ENCODE data around the gene HPSE2. TPM values are rescaled to one million over a fixed set of nuclear protein-coding genes. Genes with fewer than 3 reads are reported as not detected.

Gene HPSE2
- total RNA-seq, 2 donors from 2014 or later = 2.4 to 4.7 TPM

DNA sequence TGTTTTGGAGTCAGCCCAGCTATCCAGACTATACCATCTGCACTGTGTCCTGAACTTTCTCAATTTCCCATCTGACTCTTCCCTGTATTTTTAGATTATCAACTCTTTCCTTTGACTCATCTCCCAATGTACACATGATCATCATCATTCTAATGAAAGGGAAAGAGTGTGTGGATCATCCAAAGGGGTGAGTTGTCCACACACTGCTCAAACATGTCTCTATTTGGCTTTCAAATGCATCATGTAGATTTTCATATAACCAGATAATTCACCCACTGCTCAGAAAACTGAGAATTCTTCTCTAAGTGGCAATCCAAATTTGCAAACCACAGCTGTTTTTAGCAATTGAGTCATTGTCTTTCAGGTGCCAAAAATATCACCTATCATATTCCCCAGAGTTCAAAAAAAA lies 598.7 kb downstream of the HPSE2 start:
- H3K4me3 ChIP-seq = no peak overlapping the region
- H3K27ac ChIP-seq = no peak overlapping the region
- no peaks in the 10 kb centered on the region for H3K36me3 ChIP-seq
- no peaks in the 10 kb centered on the region for H3K27me3 ChIP-seq (replicated peaks; ENCODE audit: insufficient read depth)
- no peaks in the 10 kb centered on the region for H3K4me1 ChIP-seq (replicated peaks)
- TF ChIP-seq, protein P1, sequence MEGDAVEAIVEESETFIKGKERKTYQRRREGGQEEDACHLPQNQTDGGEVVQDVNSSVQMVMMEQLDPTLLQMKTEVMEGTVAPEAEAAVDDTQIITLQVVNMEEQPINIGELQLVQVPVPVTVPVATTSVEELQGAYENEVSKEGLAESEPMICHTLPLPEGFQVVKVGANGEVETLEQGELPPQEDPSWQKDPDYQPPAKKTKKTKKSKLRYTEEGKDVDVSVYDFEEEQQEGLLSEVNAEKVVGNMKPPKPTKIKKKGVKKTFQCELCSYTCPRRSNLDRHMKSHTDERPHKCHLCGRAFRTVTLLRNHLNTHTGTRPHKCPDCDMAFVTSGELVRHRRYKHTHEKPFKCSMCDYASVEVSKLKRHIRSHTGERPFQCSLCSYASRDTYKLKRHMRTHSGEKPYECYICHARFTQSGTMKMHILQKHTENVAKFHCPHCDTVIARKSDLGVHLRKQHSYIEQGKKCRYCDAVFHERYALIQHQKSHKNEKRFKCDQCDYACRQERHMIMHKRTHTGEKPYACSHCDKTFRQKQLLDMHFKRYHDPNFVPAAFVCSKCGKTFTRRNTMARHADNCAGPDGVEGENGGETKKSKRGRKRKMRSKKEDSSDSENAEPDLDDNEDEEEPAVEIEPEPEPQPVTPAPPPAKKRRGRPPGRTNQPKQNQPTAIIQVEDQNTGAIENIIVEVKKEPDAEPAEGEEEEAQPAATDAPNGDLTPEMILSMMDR (IDR thresholded peaks at IDR 0.05) = no peak
- TF ChIP-seq POLR2AphosphoS5 (IDR thresholded peaks at IDR 0.05) = no peak
- TF ChIP-seq POLR2A (IDR thresholded peaks at IDR 0.05) = no peak
- intact Hi-C loops (cut with DNase I) = no loop called here
- H3K9me3 ChIP-seq = no peaks in the 10 kb centered on the region
- no peak for DNase-seq (ENCODE audit: low spot score)

DNA sequence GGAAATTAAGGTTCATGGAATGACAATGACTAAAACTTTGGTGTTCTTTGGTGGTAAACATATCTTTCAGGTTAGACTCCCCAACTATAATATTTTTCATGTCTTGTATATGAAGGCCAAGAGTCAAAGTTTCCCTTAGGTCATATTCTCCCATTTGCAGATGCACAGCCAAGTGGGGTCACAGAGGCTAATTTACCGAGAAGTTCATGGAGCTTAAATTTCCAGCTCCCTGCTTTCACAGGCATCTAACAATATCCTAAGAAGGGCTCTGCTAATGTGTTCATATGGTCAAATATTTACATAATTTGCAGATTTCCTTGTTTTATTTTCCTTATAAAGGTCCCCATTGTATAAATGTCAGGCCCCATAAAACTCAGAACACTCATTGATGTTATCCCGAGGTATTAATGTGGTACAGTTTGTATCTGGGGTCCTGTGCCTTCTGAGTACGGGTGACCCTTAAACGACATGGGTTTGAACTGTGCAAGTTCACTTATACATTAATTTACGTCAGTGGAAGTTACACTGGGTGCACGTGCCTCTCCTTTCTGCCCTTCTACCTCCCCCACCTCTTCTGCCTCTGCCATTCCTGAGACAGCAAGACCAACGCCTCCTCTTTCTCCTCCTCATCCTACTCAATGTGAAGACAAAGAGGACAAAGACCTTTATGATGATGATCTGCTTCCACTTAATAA lies 603.0 kb downstream of the HPSE2 start:
- intact Hi-C loops (cut with DNase I) = no loop called here
- WGBS = 40% methylated on average over 7 of the region's 7 CpGs
- Histone ChIP-seq H3K9me3 (no peaks in the 10 kb centered on the region), H3K4me1 (replicated peaks) (no peaks in the 10 kb centered on the region), H3K27me3 (replicated peaks; ENCODE audit: insufficient read depth) (no peaks in the 10 kb centered on the region), H3K36me3 (no peaks in the 10 kb centered on the region), H3K27ac (no peak overlapping the region), H3K4me3 (no peak overlapping the region)
- no peak for DNase-seq (ENCODE audit: low spot score)
- TF ChIP-seq POLR2A (IDR thresholded peaks at IDR 0.05) (no peak), POLR2AphosphoS5 (IDR thresholded peaks at IDR 0.05) (no peak)
- TF ChIP-seq, protein P1 (IDR thresholded peaks at IDR 0.05) = no peak

DNA sequence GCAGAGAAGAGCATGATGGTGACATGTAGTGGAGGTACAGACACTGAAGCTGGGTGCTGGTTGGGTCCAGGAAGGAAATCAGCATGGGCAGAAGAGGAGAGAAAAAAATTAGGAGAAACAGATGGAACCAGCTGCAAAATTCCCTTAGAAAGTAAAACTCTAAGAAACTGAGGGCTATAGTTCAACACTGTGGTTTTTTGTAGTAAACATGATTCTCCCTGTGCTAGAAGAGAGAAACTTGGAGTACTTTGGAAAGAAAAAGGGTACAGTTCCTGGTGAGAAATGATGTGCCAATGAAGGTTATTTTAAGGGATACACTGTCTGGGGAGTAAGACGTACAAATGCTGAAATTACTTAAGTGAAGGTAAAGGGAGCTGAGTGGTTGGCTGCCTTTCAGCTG lies 607.4 kb downstream of the HPSE2 start:
- no peak for DNase-seq (ENCODE audit: low spot score)
- Histone ChIP-seq H3K4me1 (replicated peaks) (no peaks in the 10 kb centered on the region), H3K27me3 (replicated peaks; ENCODE audit: insufficient read depth) (no peaks in the 10 kb centered on the region), H3K27ac (no peak overlapping the region), H3K9me3 (no peaks in the 10 kb centered on the region), H3K36me3 (no peaks in the 10 kb centered on the region), H3K4me3 (no peak overlapping the region)
- WGBS = 77% methylated on average over 1 of the region's 1 CpG
- intact Hi-C loops (cut with DNase I) = no loop called here
- TF ChIP-seq POLR2A (IDR thresholded peaks at IDR 0.05) (no peak), POLR2AphosphoS5 (IDR thresholded peaks at IDR 0.05) (no peak)
- TF ChIP-seq, protein P1 (IDR thresholded peaks at IDR 0.05) = no peak

DNA sequence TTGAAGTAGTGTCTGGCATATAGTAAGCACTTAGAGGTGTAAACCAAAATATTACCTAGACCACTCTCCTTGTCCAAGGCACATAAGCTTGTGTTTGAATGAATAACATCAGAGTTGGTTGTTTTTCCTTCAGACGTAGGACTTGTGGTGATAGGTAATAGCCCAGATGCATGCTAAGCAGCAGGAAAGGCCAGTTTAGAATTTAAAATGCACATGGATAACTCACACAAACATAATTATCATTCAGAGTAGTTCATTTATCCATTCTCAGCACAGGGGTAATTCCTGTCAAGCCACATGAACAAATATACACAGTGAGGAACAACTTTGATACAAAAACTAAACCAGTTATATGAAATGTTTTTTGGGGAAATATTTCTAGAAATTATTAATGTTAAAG lies 607.9 kb downstream of the HPSE2 start:
- H3K4me3 ChIP-seq = no peak overlapping the region
- intact Hi-C loops (cut with DNase I) = no loop called here
- no peaks in the 10 kb centered on the region for H3K4me1 ChIP-seq (replicated peaks)
- no peaks in the 10 kb centered on the region for H3K36me3 ChIP-seq
- H3K9me3 ChIP-seq = no peaks in the 10 kb centered on the region
- TF ChIP-seq POLR2A (IDR thresholded peaks at IDR 0.05) (no peak), POLR2AphosphoS5 (IDR thresholded peaks at IDR 0.05) (no peak)
- TF ChIP-seq, protein P1 (IDR thresholded peaks at IDR 0.05) = no peak
- no peaks in the 10 kb centered on the region for H3K27me3 ChIP-seq (replicated peaks; ENCODE audit: insufficient read depth)
- H3K27ac ChIP-seq = no peak overlapping the region
- WGBS = 90% methylated on average over 1 of the region's 1 CpG
- DNase-seq (ENCODE audit: low spot score) = no peak

DNA sequence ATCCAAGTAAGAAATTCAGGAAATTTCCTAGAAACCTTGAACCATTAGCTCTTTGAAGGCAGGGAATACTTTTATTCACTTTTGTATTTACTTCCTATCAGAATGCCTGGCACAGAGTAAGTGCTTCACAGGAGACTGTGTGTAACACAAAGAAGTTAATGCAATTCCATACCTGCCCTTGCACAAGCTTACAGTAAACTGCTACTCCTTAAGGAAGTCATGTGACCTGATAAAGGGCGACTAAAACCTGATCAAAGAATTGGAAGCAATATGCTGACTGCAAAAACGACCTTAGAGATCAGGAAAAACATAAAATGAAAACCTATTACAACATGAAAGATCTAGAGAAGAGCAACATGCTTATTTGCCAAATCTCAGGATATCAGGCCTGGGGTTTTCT lies 610.7 kb downstream of the HPSE2 start:
- TF ChIP-seq POLR2AphosphoS5 (IDR thresholded peaks at IDR 0.05) = no peak
- TF ChIP-seq POLR2A (IDR thresholded peaks at IDR 0.05) = no peak
- TF ChIP-seq, protein P1 (IDR thresholded peaks at IDR 0.05) = no peak
- intact Hi-C loops (cut with DNase I) = no loop called here
- Histone ChIP-seq H3K9me3 (no peaks in the 10 kb centered on the region), H3K4me1 (replicated peaks) (no peaks in the 10 kb centered on the region), H3K4me3 (no peak overlapping the region), H3K27me3 (replicated peaks; ENCODE audit: insufficient read depth) (no peaks in the 10 kb centered on the region), H3K27ac (no peak overlapping the region), H3K36me3 (no peaks in the 10 kb centered on the region)
- no peak for DNase-seq (ENCODE audit: low spot score)
- 72% methylated on average over 2 of the region's 2 CpGs for WGBS
